Right lobe of liver (tissue), 4 donors: ENCODE data around the gene GGT1.

Source experiments
- POLR2A ChIP-seq: fragments of 450-650 bp; IDR thresholded peaks from one replicate; pipeline ENCODE4 v1.6.1; 2017; ENCODE audit warnings: antibody characterized with exemption, mild to moderate bottlenecking
- TF ChIP-seq, protein P1 (sequence below), 4 donors: fragments of 200-600 bp in 3 of 4; fragments of 450-650 bp in 1 of 4; IDR thresholded peaks; one replicate each; pipeline versions ENCODE4 v1.5.1 to v1.8.0; 2016 to 2022; ENCODE audit warnings: antibody characterized with exemption in 4 of 4, mild to moderate bottlenecking in 2 of 4
- donor health status: DM: no; HTN: no; CAD: no.
- donor health status: DM: no; HTN: no; CAD: no.
- donor health status: DM: no; HTN: yes; CAD: no.

GRCh38 chr22:24567668-24568067, 35.3 kb upstream of the GGT1 start:
- TF ChIP-seq POLR2A, result no peak
- TF ChIP-seq, protein P1, sequence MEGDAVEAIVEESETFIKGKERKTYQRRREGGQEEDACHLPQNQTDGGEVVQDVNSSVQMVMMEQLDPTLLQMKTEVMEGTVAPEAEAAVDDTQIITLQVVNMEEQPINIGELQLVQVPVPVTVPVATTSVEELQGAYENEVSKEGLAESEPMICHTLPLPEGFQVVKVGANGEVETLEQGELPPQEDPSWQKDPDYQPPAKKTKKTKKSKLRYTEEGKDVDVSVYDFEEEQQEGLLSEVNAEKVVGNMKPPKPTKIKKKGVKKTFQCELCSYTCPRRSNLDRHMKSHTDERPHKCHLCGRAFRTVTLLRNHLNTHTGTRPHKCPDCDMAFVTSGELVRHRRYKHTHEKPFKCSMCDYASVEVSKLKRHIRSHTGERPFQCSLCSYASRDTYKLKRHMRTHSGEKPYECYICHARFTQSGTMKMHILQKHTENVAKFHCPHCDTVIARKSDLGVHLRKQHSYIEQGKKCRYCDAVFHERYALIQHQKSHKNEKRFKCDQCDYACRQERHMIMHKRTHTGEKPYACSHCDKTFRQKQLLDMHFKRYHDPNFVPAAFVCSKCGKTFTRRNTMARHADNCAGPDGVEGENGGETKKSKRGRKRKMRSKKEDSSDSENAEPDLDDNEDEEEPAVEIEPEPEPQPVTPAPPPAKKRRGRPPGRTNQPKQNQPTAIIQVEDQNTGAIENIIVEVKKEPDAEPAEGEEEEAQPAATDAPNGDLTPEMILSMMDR (IDR thresholded peaks at IDR 0.05), result no peak
